Measurements from ENCODE around the gene HYCC2.

DNA sequence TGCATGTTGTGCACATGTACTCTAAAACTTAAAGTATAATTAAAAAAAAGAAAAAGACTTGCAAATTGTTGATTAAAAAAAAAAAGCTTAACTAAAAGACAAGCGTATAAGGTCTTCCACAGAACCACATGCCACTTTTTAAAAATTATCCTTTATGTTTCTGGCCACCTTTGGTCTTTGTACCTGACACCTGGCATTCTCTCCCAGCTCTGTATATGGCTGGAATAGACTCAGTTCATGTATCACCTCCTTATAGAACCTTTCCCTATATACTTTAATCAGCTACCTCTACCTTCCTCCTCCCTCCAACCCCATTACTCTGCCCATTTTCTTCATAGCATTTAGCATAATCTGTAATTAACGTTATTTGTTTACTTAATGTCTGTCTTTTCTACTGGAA lies 32.6 kb downstream of the HYCC2 start:
- no peak for TF ChIP-seq ZNF677 (tag by site-specific recombination; IDR thresholded peaks at IDR 0.05)
- TF ChIP-seq ZBTB7A (tag by site-specific recombination; IDR thresholded peaks at IDR 0.05; ENCODE audit: low read depth) = no peak
- TF ChIP-seq ZNF311 (tag by site-specific recombination; IDR thresholded peaks at IDR 0.05; ENCODE audit: borderline replicate concordance) = no peak
- TF ChIP-seq ZNF707 (tag by site-specific recombination; IDR thresholded peaks at IDR 0.05) = no peak
- TF ChIP-seq, protein P1, sequence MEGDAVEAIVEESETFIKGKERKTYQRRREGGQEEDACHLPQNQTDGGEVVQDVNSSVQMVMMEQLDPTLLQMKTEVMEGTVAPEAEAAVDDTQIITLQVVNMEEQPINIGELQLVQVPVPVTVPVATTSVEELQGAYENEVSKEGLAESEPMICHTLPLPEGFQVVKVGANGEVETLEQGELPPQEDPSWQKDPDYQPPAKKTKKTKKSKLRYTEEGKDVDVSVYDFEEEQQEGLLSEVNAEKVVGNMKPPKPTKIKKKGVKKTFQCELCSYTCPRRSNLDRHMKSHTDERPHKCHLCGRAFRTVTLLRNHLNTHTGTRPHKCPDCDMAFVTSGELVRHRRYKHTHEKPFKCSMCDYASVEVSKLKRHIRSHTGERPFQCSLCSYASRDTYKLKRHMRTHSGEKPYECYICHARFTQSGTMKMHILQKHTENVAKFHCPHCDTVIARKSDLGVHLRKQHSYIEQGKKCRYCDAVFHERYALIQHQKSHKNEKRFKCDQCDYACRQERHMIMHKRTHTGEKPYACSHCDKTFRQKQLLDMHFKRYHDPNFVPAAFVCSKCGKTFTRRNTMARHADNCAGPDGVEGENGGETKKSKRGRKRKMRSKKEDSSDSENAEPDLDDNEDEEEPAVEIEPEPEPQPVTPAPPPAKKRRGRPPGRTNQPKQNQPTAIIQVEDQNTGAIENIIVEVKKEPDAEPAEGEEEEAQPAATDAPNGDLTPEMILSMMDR (tag by site-specific recombination; IDR thresholded peaks at IDR 0.05) = no peak
- TF ChIP-seq, protein P2, sequence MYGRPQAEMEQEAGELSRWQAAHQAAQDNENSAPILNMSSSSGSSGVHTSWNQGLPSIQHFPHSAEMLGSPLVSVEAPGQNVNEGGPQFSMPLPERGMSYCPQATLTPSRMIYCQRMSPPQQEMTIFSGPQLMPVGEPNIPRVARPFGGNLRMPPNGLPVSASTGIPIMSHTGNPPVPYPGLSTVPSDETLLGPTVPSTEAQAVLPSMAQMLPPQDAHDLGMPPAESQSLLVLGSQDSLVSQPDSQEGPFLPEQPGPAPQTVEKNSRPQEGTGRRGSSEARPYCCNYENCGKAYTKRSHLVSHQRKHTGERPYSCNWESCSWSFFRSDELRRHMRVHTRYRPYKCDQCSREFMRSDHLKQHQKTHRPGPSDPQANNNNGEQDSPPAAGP (tag by site-specific recombination; IDR thresholded peaks at IDR 0.05) = no peak
